Tibial nerve (tissue), 4 donors: ENCODE measurements around the gene IDH3A. TPM values are rescaled to one million over a fixed set of nuclear protein-coding genes. Genes with fewer than 3 reads are reported as not detected.

Experiments used
- DNase-seq, 2 donors: peaks; one replicate each; pipeline ENCODE4 v3.0.0-alpha.2; 2019; ENCODE audit warnings: low spot score in 2 of 2
- H3K27ac ChIP-seq, 4 donors: fragments of 200-600 bp; sonication (generic) in 3 of 4; one replicate each; pipeline ENCODE4 v1.5.1; 2017 to 2019; ENCODE audit warnings: mild to moderate bottlenecking in 1 of 4
- H3K27me3 ChIP-seq, 2 donors: fragments of 200-600 bp; sonication (generic) in 1 of 2; one replicate each; pipeline versions ENCODE4 v1.5.1 to v1.6.0; 2017 to 2019
- H3K36me3 ChIP-seq, 3 donors: fragments of 200-600 bp; sonication (generic); one replicate each; pipeline ENCODE4 v1.5.1; 2018 to 2019
- H3K4me1 ChIP-seq, 4 donors: fragments of 200-600 bp; sonication (generic) in 3 of 4; one replicate each; pipeline ENCODE4 v1.5.1; 2017 to 2019
- H3K4me3 ChIP-seq, 4 donors: fragments of 200-600 bp; sonication (generic) in 3 of 4; one replicate each; pipeline ENCODE4 v1.5.1; 2017 to 2019; ENCODE audit warnings: mild to moderate bottlenecking in 1 of 4, moderate library complexity in 1 of 4
- H3K9me3 ChIP-seq, 4 donors: fragments of 200-600 bp; sonication (generic) in 3 of 4; one replicate each; pipeline ENCODE4 v1.5.1; 2017 to 2019
- EP300 ChIP-seq, 2 donors: sonication (generic); formaldehyde crosslinking; IDR thresholded peaks; one replicate each; pipeline ENCODE4 v1.6.1; 2017; ENCODE audit warnings: antibody characterized with exemption in 2 of 2, mild to moderate bottlenecking in 1 of 2
- POLR2A ChIP-seq, 2 donors: fragments of 450-650 bp; IDR thresholded peaks; one replicate each; pipeline ENCODE4 v1.6.1; 2017; ENCODE audit warnings: antibody characterized with exemption in 2 of 2, mild to moderate bottlenecking in 2 of 2, moderate library complexity in 2 of 2
- WGBS, 2 donors: methylation state at CpG; one replicate each; pipeline ENCODE4 v1.1.5; 2018; 5-methylcytosine and 5-hydroxymethylcytosine counted together
- total RNA-seq, 4 donors: library from RNA; depleted of rRNA; stranded (reverse); fragments of >200 nt; gene quantifications; one replicate each; pipeline ENCODE4 v1.1.0, GENCODE V29; 2016
- TF ChIP-seq, protein P1 (sequence below), 5 experiments: fragments of 200-600 bp in 3 of 5; fragments of 450-650 bp in 2 of 5; sonication (generic) in 3 of 5; IDR thresholded peaks; one replicate each; pipeline ENCODE4 v1.5.1; 2016 to 2019; ENCODE audit warnings: antibody characterized with exemption in 5 of 5, mild to moderate bottlenecking in 3 of 5, moderate library complexity in 2 of 5

IDH3A gene
- total RNA-seq, 4 donors from 2014 or later, result 46.9 to 70.7 (median 63.4) TPM

- Histone ChIP-seq H3K27ac (no peak overlapping the region), H3K27me3 (no peaks in the 10 kb centered on the region), H3K36me3 (no peaks in the 10 kb centered on the region), H3K4me3 (no peak overlapping the region), H3K4me1 (peaks cover 0 to 44% (median 18%) of the 10 kb centered on the region in 4 donors), H3K9me3 (no peaks in the 10 kb centered on the region)
- 87 to 95% methylated on average over 4 of the region's 4 CpGs for WGBS, 2 donors
- no peak for DNase-seq
- TF ChIP-seq, protein P1, sequence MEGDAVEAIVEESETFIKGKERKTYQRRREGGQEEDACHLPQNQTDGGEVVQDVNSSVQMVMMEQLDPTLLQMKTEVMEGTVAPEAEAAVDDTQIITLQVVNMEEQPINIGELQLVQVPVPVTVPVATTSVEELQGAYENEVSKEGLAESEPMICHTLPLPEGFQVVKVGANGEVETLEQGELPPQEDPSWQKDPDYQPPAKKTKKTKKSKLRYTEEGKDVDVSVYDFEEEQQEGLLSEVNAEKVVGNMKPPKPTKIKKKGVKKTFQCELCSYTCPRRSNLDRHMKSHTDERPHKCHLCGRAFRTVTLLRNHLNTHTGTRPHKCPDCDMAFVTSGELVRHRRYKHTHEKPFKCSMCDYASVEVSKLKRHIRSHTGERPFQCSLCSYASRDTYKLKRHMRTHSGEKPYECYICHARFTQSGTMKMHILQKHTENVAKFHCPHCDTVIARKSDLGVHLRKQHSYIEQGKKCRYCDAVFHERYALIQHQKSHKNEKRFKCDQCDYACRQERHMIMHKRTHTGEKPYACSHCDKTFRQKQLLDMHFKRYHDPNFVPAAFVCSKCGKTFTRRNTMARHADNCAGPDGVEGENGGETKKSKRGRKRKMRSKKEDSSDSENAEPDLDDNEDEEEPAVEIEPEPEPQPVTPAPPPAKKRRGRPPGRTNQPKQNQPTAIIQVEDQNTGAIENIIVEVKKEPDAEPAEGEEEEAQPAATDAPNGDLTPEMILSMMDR (IDR thresholded peaks at IDR 0.05), result no peak
- TF ChIP-seq EP300 (IDR thresholded peaks at IDR 0.05) (no peak), POLR2A (IDR thresholded peaks at IDR 0.05) (no peak)
Observed at GRCh38 chr15:78213956-78214355, 64.8 kb downstream of the IDH3A start.

GRCh38 chr15:78216276-78217104 lies 67.3 kb downstream of the IDH3A start:
- TF ChIP-seq POLR2A (IDR thresholded peaks at IDR 0.05) (no peak), EP300 (IDR thresholded peaks at IDR 0.05) (no peak)
- TF ChIP-seq, protein P1 (IDR thresholded peaks at IDR 0.05), result no peak
- Histone ChIP-seq H3K4me1 (peaks cover 0 to 29% (median 11%) of the 10 kb centered on the region in 4 donors), H3K27ac (peak overlapping the region in 1 of 4 donors; percentile 62), H3K36me3 (no peaks in the 10 kb centered on the region), H3K9me3 (no peaks in the 10 kb centered on the region), H3K4me3 (no peak overlapping the region), H3K27me3 (no peaks in the 10 kb centered on the region)
- 53 to 55% methylated on average over 7 of the region's 7 CpGs for WGBS, 2 donors
- DNase-seq, result no peak

DNA sequence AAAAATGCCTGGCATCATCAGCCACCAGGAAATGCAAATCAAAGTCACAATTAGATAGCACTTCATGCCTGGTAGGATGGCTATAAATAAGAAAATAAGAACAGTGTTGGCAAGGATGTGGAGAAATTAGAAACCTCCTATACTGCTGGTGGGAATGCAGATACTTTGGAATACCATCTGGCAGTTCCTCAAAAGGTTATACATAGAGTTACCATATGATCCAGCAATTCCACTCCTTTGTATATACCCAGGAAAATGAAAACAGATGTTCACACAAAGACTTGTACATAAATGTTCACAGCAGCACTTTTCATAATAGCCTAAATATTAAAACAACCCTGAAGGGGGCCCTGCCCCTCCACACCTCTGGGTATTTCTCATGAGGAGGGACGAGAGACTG lies 71.6 kb downstream of the IDH3A start:
- TF ChIP-seq POLR2A (IDR thresholded peaks at IDR 0.05), result no peak
- TF ChIP-seq, protein P1 (IDR thresholded peaks at IDR 0.05), result no peak
- no peak for TF ChIP-seq EP300 (IDR thresholded peaks at IDR 0.05)

More for the DNA sequence above, 71.6 kb downstream of the IDH3A start:
- no peak for DNase-seq
- 63 to 80% methylated on average over 1 of the region's 1 CpG for whole genome bisulfite sequencing, 2 donors
- H3K4me1 ChIP-seq, result peaks cover 0 to 8% (median 4%) of the 10 kb centered on the region in 4 donors
- no peak overlapping the region for H3K4me3 ChIP-seq
- no peak overlapping the region for H3K27ac ChIP-seq
- H3K27me3 ChIP-seq, result no peaks in the 10 kb centered on the region
- H3K9me3 ChIP-seq, result peaks cover 0 to 4% (median 0%) of the 10 kb centered on the region in 4 donors
- no peaks in the 10 kb centered on the region for H3K36me3 ChIP-seq

Other genes with a start within 250 kb of the IDH3A start
- gene TBC1D2B, start 71.7 kb upstream of the IDH3A start, total RNA-seq, result 100 to 1,000 TPM in 2 of 4 donors, 10 to 100 TPM in 2; 64.5 to 127 (median 94.5) TPM
- gene SH2D7, start 56.8 kb upstream of the IDH3A start, total RNA-seq, result not detected
- 10 to 100 TPM in 1 of 4 donors, 1 to 10 TPM in 2, under 1 TPM in 1; 0.63 to 11.0 (median 2.8) TPM for gene CIB2, start 17.9 kb upstream of the IDH3A start, total RNA-seq
- under 1 TPM in 2 of 4 donors, not detected in 2; under 0.01 to 0.21 TPM for gene ACSBG1, start 85.2 kb downstream of the IDH3A start, total RNA-seq
- gene DNAJA4, start 115.2 kb downstream of the IDH3A start, total RNA-seq, result 10 to 100 TPM; 14.2 to 16.9 (median 16.4) TPM
- gene SKIC8, start 150.2 kb downstream of the IDH3A start, total RNA-seq, result 10 to 100 TPM; 50.3 to 75.1 (median 55.5) TPM
- 1 to 10 TPM in 2 of 4 donors, not detected in 2; 1.6 to 6.6 TPM for gene CRABP1, start 191.0 kb downstream of the IDH3A start, total RNA-seq